Fibroblast of lung (primary cell): ENCODE measurements around the gene RIPPLY2. TPM values are rescaled to one million over a fixed set of nuclear protein-coding genes. Genes with fewer than 3 reads are reported as not detected.

ENCODE experiments used
- DNase-seq, 2 donors: peaks; one replicate each; pipeline versions ENCODE4 v3.0.0 to v3.0.0-alpha.2; 2010; ENCODE audit warnings: low read depth in 2 of 2
- H2AFZ ChIP-seq: 2 replicates; pipeline ENCODE4 v1.5.1; 2012; ENCODE audit warnings: low read length, control low read depth, inconsistent platforms
- H3K27ac ChIP-seq: 2 replicates; pipeline ENCODE4 v1.5.1; 2011; ENCODE audit warnings: low read length, control low read depth; ENCODE audit not compliant: insufficient read depth
- H3K27me3 ChIP-seq: 2 replicates; pipeline ENCODE4 v1.5.1; 2011; ENCODE audit warnings: mild to moderate bottlenecking, low read length; ENCODE audit not compliant: control insufficient read depth, insufficient read depth
- H3K36me3 ChIP-seq: 2 replicates; pipeline ENCODE4 v1.5.1; 2011; ENCODE audit warnings: low read length; ENCODE audit not compliant: control insufficient read depth, insufficient read depth
- H3K4me1 ChIP-seq: 2 replicates; pipeline ENCODE4 v1.5.1; 2011; ENCODE audit warnings: low read length; ENCODE audit not compliant: control insufficient read depth, insufficient read depth; ENCODE audit errors: extremely low read depth
- H3K4me2 ChIP-seq: 2 replicates; pipeline ENCODE4 v1.5.1; 2011; ENCODE audit warnings: low read length, control low read depth; ENCODE audit not compliant: insufficient read depth; ENCODE audit errors: extremely low read depth
- H3K4me3 ChIP-seq, 4 experiments: fragments of 200-600 bp in 1 of 4; sonication (generic) in 1 of 4; replicated peaks in 1 of 4; 2 replicates each; pipeline ENCODE4 v1.5.1; 2011 to 2016; ENCODE audit warnings: low read length in 4 of 4, low read depth in 3 of 4, mild to moderate bottlenecking in 3 of 4, control low read depth in 2 of 4, inconsistent platforms in 1 of 4, mixed read lengths in 1 of 4; ENCODE audit not compliant: insufficient read depth in 1 of 4; ENCODE audit errors: control extremely low read depth in 1 of 4
- H3K79me2 ChIP-seq: 2 replicates; pipeline ENCODE4 v1.5.1; 2012; ENCODE audit warnings: mild to moderate bottlenecking, low read length, inconsistent platforms; ENCODE audit not compliant: control insufficient read depth, insufficient read depth
- H3K9ac ChIP-seq: 2 replicates; pipeline ENCODE4 v1.5.1; 2011; ENCODE audit warnings: mild to moderate bottlenecking, low read length, control low read depth; ENCODE audit not compliant: insufficient read depth
- H3K9me3 ChIP-seq: 2 replicates; pipeline ENCODE4 v1.5.1; 2012; ENCODE audit warnings: low read depth, low read length; ENCODE audit not compliant: control insufficient read depth, insufficient read depth
- H4K20me1 ChIP-seq: 2 replicates; pipeline ENCODE4 v1.5.1; 2011; ENCODE audit warnings: low read length; ENCODE audit not compliant: control insufficient read depth, insufficient read depth; ENCODE audit errors: extremely low read depth
- EZH2 ChIP-seq: IDR thresholded peaks from 2 replicates; pipeline ENCODE4 v1.5.1; 2012; ENCODE audit warnings: low read length, control low read depth, mild to moderate bottlenecking; ENCODE audit errors: missing control alignments
- polyA plus RNA-seq, 2 donors: library from polyadenylated mRNA; depleted of rRNA in 1 of 2; stranded (reverse) in 1 of 2; unstranded in 1 of 2; fragments of >200 nt; gene quantifications; 2 replicates each; pipeline ENCODE4 v1.2.1, GENCODE V29; 2011 to 2012; ENCODE audit warnings: missing spikeins in 1 of 2
- total RNA-seq: library from RNA; depleted of rRNA; stranded (reverse); fragments of >200 nt; gene quantifications from 2 replicates; pipeline ENCODE4 v1.2.1, GENCODE V29; 2014
- TF ChIP-seq, protein P1 (sequence below), 2 donors: IDR thresholded peaks in 1 of 2; conservative IDR thresholded peaks in 1 of 2; 1 replicate in 1 of 2; 2 replicates in 1 of 2; pipeline ENCODE4 v1.5.1; 2011 to 2012; ENCODE audit warnings: low read length in 2 of 2, control low read depth in 1 of 2, inconsistent platforms in 1 of 2, low read depth in 1 of 2, mild to moderate bottlenecking in 1 of 2

RIPPLY2 gene
- total and polyA plus RNA-seq, 2 donors (not counting 1 experiment from before 2014, with no cell fraction given), result not detected

DNA sequence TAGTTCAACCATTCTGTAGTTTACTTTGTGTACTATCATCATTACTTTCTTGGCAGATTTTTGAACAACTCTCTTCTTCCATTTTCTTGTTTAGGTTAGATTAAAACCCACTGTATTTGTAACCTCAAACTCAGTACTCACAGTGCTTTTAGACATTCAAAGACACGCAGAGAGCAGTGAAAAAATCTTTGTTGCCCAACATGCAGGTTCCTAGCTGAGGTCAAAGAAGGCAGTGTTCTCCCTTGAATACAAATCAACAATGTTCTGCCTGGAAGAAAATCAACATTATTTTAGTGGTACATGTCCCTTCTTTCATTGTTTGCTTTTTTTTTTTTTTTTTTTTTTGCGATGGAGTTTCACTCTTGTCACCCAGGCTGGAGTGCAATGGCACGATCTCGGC lies 17.5 kb downstream of the RIPPLY2 start:
- TF ChIP-seq, protein P1, sequence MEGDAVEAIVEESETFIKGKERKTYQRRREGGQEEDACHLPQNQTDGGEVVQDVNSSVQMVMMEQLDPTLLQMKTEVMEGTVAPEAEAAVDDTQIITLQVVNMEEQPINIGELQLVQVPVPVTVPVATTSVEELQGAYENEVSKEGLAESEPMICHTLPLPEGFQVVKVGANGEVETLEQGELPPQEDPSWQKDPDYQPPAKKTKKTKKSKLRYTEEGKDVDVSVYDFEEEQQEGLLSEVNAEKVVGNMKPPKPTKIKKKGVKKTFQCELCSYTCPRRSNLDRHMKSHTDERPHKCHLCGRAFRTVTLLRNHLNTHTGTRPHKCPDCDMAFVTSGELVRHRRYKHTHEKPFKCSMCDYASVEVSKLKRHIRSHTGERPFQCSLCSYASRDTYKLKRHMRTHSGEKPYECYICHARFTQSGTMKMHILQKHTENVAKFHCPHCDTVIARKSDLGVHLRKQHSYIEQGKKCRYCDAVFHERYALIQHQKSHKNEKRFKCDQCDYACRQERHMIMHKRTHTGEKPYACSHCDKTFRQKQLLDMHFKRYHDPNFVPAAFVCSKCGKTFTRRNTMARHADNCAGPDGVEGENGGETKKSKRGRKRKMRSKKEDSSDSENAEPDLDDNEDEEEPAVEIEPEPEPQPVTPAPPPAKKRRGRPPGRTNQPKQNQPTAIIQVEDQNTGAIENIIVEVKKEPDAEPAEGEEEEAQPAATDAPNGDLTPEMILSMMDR (conservative IDR thresholded peaks at IDR 0.05 in 1 of 2, IDR thresholded peaks at IDR 0.05 in 1 of 2; ENCODE audit: low read depth in 1 of 2, low read length in 2 of 2), result no peak
- no peak for TF ChIP-seq EZH2
- H3K27ac ChIP-seq, result no peak overlapping the region
- H3K36me3 ChIP-seq, result no peaks in the 10 kb centered on the region
- H3K4me1 ChIP-seq, result peaks cover 2% of the 10 kb centered on the region
- no peaks in the 10 kb centered on the region for H3K27me3 ChIP-seq
- DNase-seq, result no peak
- no peak overlapping the region for H2AFZ ChIP-seq
- no peak overlapping the region for H3K9ac ChIP-seq
- no peaks in the 10 kb centered on the region for H3K79me2 ChIP-seq
- no peaks in the 10 kb centered on the region for H4K20me1 ChIP-seq
- H3K4me2 ChIP-seq, result no peak overlapping the region
- no peak overlapping the region for H3K4me3 ChIP-seq
- H3K9me3 ChIP-seq, result no peaks in the 10 kb centered on the region

DNA sequence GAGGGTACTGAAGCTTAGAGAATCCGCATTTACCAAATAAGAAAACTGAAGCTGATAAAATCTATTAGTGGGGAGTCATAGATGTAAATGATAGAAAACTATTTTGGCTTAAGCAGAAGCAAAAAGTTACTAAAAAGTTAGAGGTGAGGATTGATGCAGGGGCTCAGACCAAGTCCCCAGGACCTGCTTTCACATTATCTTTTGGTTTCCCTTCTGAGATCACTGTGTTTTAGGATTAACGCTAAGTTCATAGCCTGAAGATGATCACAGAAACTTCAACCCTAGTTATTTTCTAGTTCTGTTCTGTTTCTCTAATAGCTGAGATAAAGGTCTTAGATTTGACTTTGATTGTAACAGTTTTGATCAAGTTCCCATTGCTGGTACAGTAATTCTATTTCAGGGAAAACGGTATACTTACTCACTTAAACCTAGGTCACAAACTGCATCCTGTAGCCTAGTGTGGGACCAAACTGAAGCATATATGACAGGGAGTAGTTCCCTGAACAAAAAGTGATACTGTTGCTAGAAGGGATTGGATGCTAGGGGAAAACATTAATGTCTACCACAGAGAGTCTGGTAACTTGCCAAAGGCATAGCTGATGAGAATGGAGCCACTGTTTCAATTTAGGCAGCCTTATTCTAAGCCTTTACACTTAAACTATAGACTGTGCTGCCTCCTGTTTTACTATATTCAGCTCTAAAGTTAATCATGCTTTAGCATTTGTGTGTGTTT lies 19.4 kb downstream of the RIPPLY2 start:
- Histone ChIP-seq H4K20me1 (no peaks in the 10 kb centered on the region), H3K4me1 (no peaks in the 10 kb centered on the region), H2AFZ (no peak overlapping the region), H3K36me3 (no peaks in the 10 kb centered on the region), H3K9ac (no peak overlapping the region), H3K4me2 (no peak overlapping the region), H3K4me3 (no peak overlapping the region), H3K79me2 (no peaks in the 10 kb centered on the region), H3K27ac (no peak overlapping the region), H3K9me3 (no peaks in the 10 kb centered on the region), H3K27me3 (no peaks in the 10 kb centered on the region)
- peak in 1 of 2 donors; percentile 23 for DNase-seq
- TF ChIP-seq EZH2, result no peak
- TF ChIP-seq, protein P1 (conservative IDR thresholded peaks at IDR 0.05 in 1 of 2, IDR thresholded peaks at IDR 0.05 in 1 of 2; ENCODE audit: low read depth in 1 of 2, low read length in 2 of 2), result no peak

DNA sequence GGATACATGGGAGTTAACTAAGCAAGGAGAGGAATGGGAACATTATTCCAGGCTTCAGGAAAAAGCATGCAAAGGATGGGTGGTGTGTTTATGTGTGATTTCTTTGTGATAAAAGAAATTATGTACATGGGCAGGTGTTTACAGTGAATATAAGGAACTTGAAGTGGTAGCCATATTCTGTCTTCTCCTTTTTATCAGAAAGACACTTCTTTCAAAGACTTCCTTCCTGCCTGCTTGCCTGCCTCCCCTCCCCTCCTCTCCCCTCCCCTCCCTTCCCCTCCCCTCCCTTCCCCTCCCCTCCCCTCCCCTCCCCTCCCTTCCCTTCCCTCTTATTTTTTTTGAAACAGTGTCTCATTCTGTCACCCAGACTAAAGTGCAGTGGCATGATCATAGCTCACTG lies 20.7 kb downstream of the RIPPLY2 start:
- H3K4me3 ChIP-seq, result no peak overlapping the region
- no peak overlapping the region for H3K27ac ChIP-seq
- H2AFZ ChIP-seq, result no peak overlapping the region
- H3K4me2 ChIP-seq, result no peak overlapping the region
- H3K79me2 ChIP-seq, result no peaks in the 10 kb centered on the region
- H3K4me1 ChIP-seq, result no peaks in the 10 kb centered on the region
- H4K20me1 ChIP-seq, result no peaks in the 10 kb centered on the region
- TF ChIP-seq EZH2, result no peak
- TF ChIP-seq, protein P1 (conservative IDR thresholded peaks at IDR 0.05 in 1 of 2, IDR thresholded peaks at IDR 0.05 in 1 of 2; ENCODE audit: low read depth in 1 of 2, low read length in 2 of 2), result no peak
- no peak overlapping the region for H3K9ac ChIP-seq
- DNase-seq, result no peak
- H3K9me3 ChIP-seq, result no peaks in the 10 kb centered on the region
- H3K27me3 ChIP-seq, result no peaks in the 10 kb centered on the region
- no peaks in the 10 kb centered on the region for H3K36me3 ChIP-seq
